Suprapubic skin (tissue), 3 donors: ENCODE measurements around the gene WNK3.

ENCODE experiments used
- POLR2A ChIP-seq, 2 donors: fragments of 450-650 bp; IDR thresholded peaks; one replicate each; pipeline ENCODE4 v1.6.1; 2017; ENCODE audit warnings: antibody characterized with exemption in 2 of 2, mild to moderate bottlenecking in 2 of 2, moderate library complexity in 2 of 2
- TF ChIP-seq, protein P1 (sequence below), 2 donors: fragments of 200-600 bp in 1 of 2; fragments of 450-650 bp in 1 of 2; sonication (generic) in 1 of 2; IDR thresholded peaks; one replicate each; pipeline ENCODE4 v1.5.1; 2016 to 2019; ENCODE audit warnings: antibody characterized with exemption in 2 of 2, mild to moderate bottlenecking in 1 of 2, moderate library complexity in 1 of 2

- no peak for TF ChIP-seq POLR2A (IDR thresholded peaks at IDR 0.05)
- TF ChIP-seq, protein P1, sequence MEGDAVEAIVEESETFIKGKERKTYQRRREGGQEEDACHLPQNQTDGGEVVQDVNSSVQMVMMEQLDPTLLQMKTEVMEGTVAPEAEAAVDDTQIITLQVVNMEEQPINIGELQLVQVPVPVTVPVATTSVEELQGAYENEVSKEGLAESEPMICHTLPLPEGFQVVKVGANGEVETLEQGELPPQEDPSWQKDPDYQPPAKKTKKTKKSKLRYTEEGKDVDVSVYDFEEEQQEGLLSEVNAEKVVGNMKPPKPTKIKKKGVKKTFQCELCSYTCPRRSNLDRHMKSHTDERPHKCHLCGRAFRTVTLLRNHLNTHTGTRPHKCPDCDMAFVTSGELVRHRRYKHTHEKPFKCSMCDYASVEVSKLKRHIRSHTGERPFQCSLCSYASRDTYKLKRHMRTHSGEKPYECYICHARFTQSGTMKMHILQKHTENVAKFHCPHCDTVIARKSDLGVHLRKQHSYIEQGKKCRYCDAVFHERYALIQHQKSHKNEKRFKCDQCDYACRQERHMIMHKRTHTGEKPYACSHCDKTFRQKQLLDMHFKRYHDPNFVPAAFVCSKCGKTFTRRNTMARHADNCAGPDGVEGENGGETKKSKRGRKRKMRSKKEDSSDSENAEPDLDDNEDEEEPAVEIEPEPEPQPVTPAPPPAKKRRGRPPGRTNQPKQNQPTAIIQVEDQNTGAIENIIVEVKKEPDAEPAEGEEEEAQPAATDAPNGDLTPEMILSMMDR (IDR thresholded peaks at IDR 0.05), result no peak
Measured at GRCh38 chrX:54386314-54386713, 28.5 kb upstream of the WNK3 start.
